Measurements from ENCODE around the gene PKNOX2.

The PKNOX2 gene

DNA sequence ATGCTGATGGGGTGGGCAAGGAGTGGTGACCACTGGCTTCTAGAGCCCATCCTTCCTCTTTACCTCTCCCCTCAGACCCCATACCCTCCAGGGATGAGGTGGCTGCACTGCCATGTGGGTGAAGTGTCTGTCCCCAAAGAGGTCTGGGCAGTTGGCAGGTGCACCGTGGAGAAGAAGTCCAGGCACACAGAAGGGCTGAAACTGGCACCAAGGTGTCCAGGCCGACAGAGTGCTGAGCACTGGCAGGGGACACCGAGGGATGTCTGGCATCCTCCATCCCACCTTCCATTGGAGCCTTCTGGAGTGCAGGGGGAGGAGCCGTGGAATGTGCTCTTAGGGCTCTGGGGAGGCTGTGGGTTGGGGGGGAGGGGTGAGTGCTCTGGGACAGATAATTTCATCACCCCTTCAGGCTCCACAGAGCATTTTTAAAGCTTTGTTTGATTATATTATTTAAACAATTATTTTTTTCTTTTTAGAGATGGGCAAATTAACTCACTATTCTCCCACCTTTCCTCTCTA lies 37.9 kb downstream of the PKNOX2 start:
- Mint-ChIP-seq H3K4me1 (peaks cover 77% of the 10 kb centered on the region), H3K27ac (no peak overlapping the region), H3K9me3 (no peaks in the 10 kb centered on the region), H3K4me3 (no peak overlapping the region), H3K27me3 (ENCODE audit: low read depth, poor library complexity) (peaks cover 14% of the 10 kb centered on the region), H3K36me3 (ENCODE audit: low read depth) (peaks cover 24% of the 10 kb centered on the region)
- no peak for DNase-seq
- no peak for TF ChIP-seq CTCF (IDR thresholded peaks at IDR 0.05)

DNA sequence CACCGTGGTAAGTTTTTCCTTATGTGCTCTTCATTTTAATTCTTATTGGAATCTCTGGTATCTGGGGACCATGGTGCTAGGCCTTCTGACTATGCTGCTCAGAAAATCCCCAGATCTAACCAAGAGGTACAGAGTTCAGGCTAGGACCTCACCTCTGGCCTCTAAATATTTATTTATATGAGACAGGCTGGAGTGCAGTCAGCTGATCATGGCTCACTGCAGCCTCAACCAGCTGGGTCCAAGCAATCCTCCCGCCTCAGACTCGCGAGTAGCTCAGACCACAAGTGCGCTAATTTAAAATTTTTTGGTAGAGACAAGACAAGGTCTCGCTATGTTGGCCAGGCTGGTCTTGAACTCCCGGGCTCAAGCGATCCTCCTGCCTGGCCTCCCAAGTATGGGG lies 38.4 kb downstream of the PKNOX2 start:
- Mint-ChIP-seq H3K4me1 (peaks cover 72% of the 10 kb centered on the region), H3K9me3 (no peaks in the 10 kb centered on the region), H3K36me3 (ENCODE audit: low read depth) (peaks cover 21% of the 10 kb centered on the region), H3K27ac (no peak overlapping the region), H3K4me3 (peak overlapping the region; percentile 41), H3K27me3 (ENCODE audit: low read depth, poor library complexity) (peaks cover 14% of the 10 kb centered on the region)
- DNase-seq: no peak
- no peak for TF ChIP-seq CTCF (IDR thresholded peaks at IDR 0.05)

- DNase-seq: no peak
- Mint-ChIP-seq H3K4me3 (no peak overlapping the region), H3K36me3 (ENCODE audit: low read depth) (peaks cover 8% of the 10 kb centered on the region), H3K4me1 (peaks cover 22% of the 10 kb centered on the region), H3K27me3 (ENCODE audit: low read depth, poor library complexity) (peaks cover 9% of the 10 kb centered on the region), H3K9me3 (no peaks in the 10 kb centered on the region), H3K27ac (no peak overlapping the region)
- TF ChIP-seq CTCF (IDR thresholded peaks at IDR 0.05): no peak
These were observed 43.4 kb downstream of the PKNOX2 start for GRCh38 chr11:125207866-125208425.

- TF ChIP-seq CTCF (IDR thresholded peaks at IDR 0.05): no peak
- Mint-ChIP-seq H3K36me3 (ENCODE audit: low read depth) (no peaks in the 10 kb centered on the region), H3K4me1 (peaks cover under 1% of the 10 kb centered on the region), H3K27me3 (ENCODE audit: low read depth, poor library complexity) (peaks cover 12% of the 10 kb centered on the region), H3K4me3 (no peak overlapping the region), H3K27ac (no peak overlapping the region), H3K9me3 (no peaks in the 10 kb centered on the region)
- DNase-seq: no peak
These were observed 45.5 kb downstream of the PKNOX2 start for GRCh38 chr11:125210066-125210465.

DNA sequence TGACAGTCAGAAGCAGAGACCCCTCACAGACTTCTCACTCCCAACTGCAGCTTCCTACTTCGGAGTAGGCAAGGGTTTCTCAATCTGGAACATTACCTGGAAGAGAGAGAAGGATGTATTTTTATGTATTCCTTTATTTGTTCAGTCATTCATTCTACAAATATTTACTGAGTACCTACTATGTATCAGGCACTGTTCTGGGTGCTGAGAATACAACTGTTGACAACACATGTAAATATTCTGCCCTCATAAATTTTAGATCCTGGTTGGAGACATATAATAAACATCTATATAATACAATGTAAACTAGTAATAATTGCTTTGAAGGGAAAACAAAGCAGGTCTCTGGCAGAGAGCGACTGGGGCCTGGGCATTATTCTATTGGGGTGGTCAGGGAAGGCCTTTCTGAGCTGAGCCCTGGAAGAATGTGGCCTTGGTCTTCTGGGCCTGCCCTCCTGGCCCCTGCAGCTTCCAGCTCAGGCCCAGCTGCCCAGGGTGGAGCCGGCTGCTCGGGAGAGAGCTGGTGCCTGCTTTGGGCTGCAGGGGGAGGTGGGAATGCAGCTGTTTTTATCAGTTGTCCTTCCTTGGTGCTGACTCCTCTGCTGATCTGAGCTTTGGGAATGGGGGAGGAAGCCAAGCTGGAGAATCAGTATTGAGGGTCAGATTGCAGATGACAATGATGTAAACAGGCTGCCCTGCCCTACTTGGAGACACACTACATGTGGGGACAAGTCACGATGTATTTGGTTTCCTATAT lies 46.8 kb downstream of the PKNOX2 start:
- H3K27me3 Mint-ChIP-seq (ENCODE audit: low read depth, poor library complexity): peaks cover 11% of the 10 kb centered on the region
- no peaks in the 10 kb centered on the region for H3K9me3 Mint-ChIP-seq
- peak overlapping the region; percentile 62 for H3K27ac Mint-ChIP-seq
- peak; percentile 32 for DNase-seq
- peak overlapping the region; percentile 13 for H3K4me3 Mint-ChIP-seq
- no peaks in the 10 kb centered on the region for H3K4me1 Mint-ChIP-seq
- no peaks in the 10 kb centered on the region for H3K36me3 Mint-ChIP-seq (ENCODE audit: low read depth)
- TF ChIP-seq CTCF (IDR thresholded peaks at IDR 0.05): no peak
